OCI-LY7 (cell line): ENCODE data around the gene HBQ1.
"Not testable (repeated sequence)": the region's sequence is repeated elsewhere in the genome, so short reads cannot be mapped to it uniquely, and the experiment has no call there.

ENCODE experiments used
- CTCF ChIP-seq: fragments of 200-600 bp; sonication (generic); conservative IDR thresholded peaks from 2 replicates; pipeline ENCODE4 v1.5.1; 2014; ENCODE audit warnings: mild to moderate bottlenecking, antibody characterized with exemption, low read length, moderate library complexity, mixed read lengths
- EZH2phosphoT487 ChIP-seq: fragments of 200-600 bp; sonication (generic); IDR thresholded peaks from 2 replicates; pipeline ENCODE4 v1.6.1; 2018; ENCODE audit warnings: low read depth, borderline replicate concordance, mild to moderate bottlenecking, mixed run types, antibody characterized with exemption, low read length, moderate library complexity, mixed read lengths

DNA sequence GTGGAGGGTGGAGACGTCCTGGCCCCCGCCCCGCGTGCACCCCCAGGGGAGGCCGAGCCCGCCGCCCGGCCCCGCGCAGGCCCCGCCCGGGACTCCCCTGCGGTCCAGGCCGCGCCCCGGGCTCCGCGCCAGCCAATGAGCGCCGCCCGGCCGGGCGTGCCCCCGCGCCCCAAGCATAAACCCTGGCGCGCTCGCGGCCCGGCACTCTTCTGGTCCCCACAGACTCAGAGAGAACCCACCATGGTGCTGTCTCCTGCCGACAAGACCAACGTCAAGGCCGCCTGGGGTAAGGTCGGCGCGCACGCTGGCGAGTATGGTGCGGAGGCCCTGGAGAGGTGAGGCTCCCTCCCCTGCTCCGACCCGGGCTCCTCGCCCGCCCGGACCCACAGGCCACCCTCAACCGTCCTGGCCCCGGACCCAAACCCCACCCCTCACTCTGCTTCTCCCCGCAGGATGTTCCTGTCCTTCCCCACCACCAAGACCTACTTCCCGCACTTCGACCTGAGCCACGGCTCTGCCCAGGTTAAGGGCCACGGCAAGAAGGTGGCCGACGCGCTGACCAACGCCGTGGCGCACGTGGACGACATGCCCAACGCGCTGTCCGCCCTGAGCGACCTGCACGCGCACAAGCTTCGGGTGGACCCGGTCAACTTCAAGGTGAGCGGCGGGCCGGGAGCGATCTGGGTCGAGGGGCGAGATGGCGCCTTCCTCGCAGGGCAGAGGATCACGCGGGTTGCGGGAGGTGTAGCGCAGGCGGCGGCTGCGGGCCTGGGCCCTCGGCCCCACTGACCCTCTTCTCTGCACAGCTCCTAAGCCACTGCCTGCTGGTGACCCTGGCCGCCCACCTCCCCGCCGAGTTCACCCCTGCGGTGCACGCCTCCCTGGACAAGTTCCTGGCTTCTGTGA, 3.5 kb upstream of the HBQ1 start, which contains the start of gene HBA1:
- TF ChIP-seq CTCF, EZH2phosphoT487: not testable (repeated sequence)
